PC-3 (cell line): ENCODE results near the gene IGFBP2. TPM values are rescaled to one million over a fixed set of nuclear protein-coding genes. Genes with fewer than 3 reads are reported as not detected.

Experiments used
- ATAC-seq: fragments of 200-7000 bp; cut with Tn5 transposase; 2 replicates; pipeline ENCODE4 v1.9.1; 2020; ENCODE audit warnings: mild to moderate bottlenecking, moderate library complexity
- BruUV-seq: library from RNA; stranded (reverse); fragments of 400-500 nt; replicated peaks from 2 replicates; lab custom pipeline; 2021; lab: Mats Ljungman, UMichigan
- CTCF ChIA-PET: fragments of 300-600 bp; sonication (Branson Sonifier 250); formaldehyde crosslinking; loops from one replicate; lab custom pipeline; 2022; ENCODE audit warnings: antibody characterized with exemption; lab: Charles Lee
- POLR2A ChIA-PET: fragments of 300-600 bp; sonication (Branson Sonifier 250); formaldehyde crosslinking; loops from one replicate; lab custom pipeline; 2022; ENCODE audit warnings: antibody characterized with exemption; ENCODE audit not compliant: unreplicated experiment; lab: Charles Lee
- DNase-seq: peaks from one replicate; pipeline ENCODE4 v3.0.0-alpha.2; 2015
- H2AFZ ChIP-seq: fragments of 300-600 bp; sonication (generic); 2 replicates; pipeline ENCODE4 v1.6.0; 2016; ENCODE audit warnings: antibody characterized with exemption, low read length
- H3F3A ChIP-seq: fragments of 300-600 bp; sonication (generic); one replicate; pipeline ENCODE4 v1.6.0; 2017; ENCODE audit warnings: antibody characterized with exemption, low read length, control low read depth, mild to moderate bottlenecking; ENCODE audit not compliant: unreplicated experiment
- H3K27ac ChIP-seq: fragments of 300-600 bp; sonication (generic); 2 replicates; pipeline ENCODE4 v1.5.1; 2016; ENCODE audit warnings: mild to moderate bottlenecking, low read length
- H3K27me3 ChIP-seq: fragments of 300-600 bp; sonication (generic); 2 replicates; pipeline ENCODE4 v1.6.1; 2016; ENCODE audit warnings: low read length, mixed read lengths
- H3K36me3 ChIP-seq: fragments of 300-600 bp; sonication (generic); 2 replicates; pipeline ENCODE4 v1.6.1; 2016; ENCODE audit warnings: low read depth, mixed run types, low read length, mixed read lengths
- H3K4me1 ChIP-seq: fragments of 300-600 bp; sonication (generic); 2 replicates; pipeline ENCODE4 v1.5.1; 2016; ENCODE audit warnings: low read length; ENCODE audit not compliant: insufficient read depth
- H3K4me2 ChIP-seq: fragments of 300-600 bp; sonication (generic); 2 replicates; pipeline ENCODE4 v1.6.0; 2016; ENCODE audit warnings: low read length
- H3K4me3 ChIP-seq: fragments of 300-600 bp; sonication (generic); 2 replicates; pipeline ENCODE4 v1.5.1; 2016; ENCODE audit warnings: mild to moderate bottlenecking, low read length, mixed read lengths
- H3K79me2 ChIP-seq: fragments of 300-600 bp; sonication (generic); 2 replicates; pipeline ENCODE4 v1.6.1; 2017; ENCODE audit warnings: low read length, mixed read lengths
- H3K9ac ChIP-seq: fragments of 300-600 bp; sonication (generic); 2 replicates; pipeline ENCODE4 v1.6.0; 2016; ENCODE audit warnings: mild to moderate bottlenecking, low read length
- H3K9me2 ChIP-seq: fragments of 300-600 bp; sonication (generic); replicated peaks from 2 replicates; pipeline ENCODE4 v1.6.1; 2016; ENCODE audit warnings: mixed run types, low read length, mixed read lengths
- H3K9me3 ChIP-seq: fragments of 300-600 bp; sonication (generic); 2 replicates; pipeline ENCODE4 v1.6.1; 2016; ENCODE audit warnings: low read length, mixed read lengths
- H4K20me1 ChIP-seq: fragments of 300-600 bp; sonication (generic); 2 replicates; pipeline ENCODE4 v1.6.1; 2016; ENCODE audit warnings: low read length, mixed read lengths
- EZH2 ChIP-seq: fragments of 300-600 bp; sonication (generic); IDR thresholded peaks from one replicate; pipeline ENCODE4 v1.6.1; 2017; ENCODE audit warnings: antibody characterized with exemption, mild to moderate bottlenecking, low read length; ENCODE audit not compliant: unreplicated experiment
- EZH2phosphoT487 ChIP-seq: fragments of 300-600 bp; sonication (generic); IDR thresholded peaks from 2 replicates; pipeline ENCODE4 v1.6.1; 2018; ENCODE audit warnings: mild to moderate bottlenecking, antibody characterized with exemption, low read length, borderline replicate concordance
- intact Hi-C: fragments of 100-400 bp; cut with micrococcal nuclease; formaldehyde crosslinking; loops from 2 replicates; pipeline ENCODE4 v1.9.0; 2023
- total RNA-seq: library from RNA; depleted of rRNA; stranded (reverse); fragments of >200 nt; gene quantifications from 2 replicates; pipeline ENCODE4 v1.2.3, GENCODE V29; 2014
- TF ChIP-seq, protein P1 (sequence below): fragments of 300-600 bp; sonication (generic); conservative IDR thresholded peaks from 2 replicates; pipeline ENCODE4 v1.5.1; 2017; ENCODE audit warnings: antibody characterized with exemption, low read depth, mild to moderate bottlenecking, low read length

Gene IGFBP2
- total RNA-seq, 1 experiment from 2014 or later: 174 TPM

DNA sequence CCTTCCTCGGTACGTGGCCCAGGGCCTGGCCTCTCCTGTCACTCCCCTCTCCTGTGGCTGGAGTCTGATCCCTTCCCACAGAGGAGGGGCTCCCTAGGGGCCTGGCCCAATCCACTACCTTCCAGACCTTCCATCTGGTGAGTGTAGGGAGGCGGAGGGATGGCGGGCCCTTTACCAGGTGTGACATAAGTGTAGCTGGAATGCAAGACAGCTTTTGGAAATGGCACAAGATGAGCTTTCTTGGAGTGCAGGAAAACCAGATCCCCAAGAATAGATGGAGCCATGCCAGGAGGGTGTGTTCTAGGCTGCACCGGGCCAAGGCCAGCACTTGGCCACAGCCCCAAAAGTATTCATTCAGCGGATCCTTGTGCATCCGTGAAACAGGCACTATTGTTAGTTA is 32.0 kb downstream of the IGFBP2 start:
- Histone ChIP-seq H3K9me3 (no peaks in the 10 kb centered on the region), H3K9me2 (no peaks in the 10 kb centered on the region), H3K4me2 (peak overlapping the region; percentile 37), H3K9ac (no peak overlapping the region), H3K79me2 (no peaks in the 10 kb centered on the region), H3K27ac (peak overlapping the region; percentile 39), H2AFZ (peak overlapping the region; percentile 33; the same call in 1 of the 2 replicates), H3F3A (no peaks in the 10 kb centered on the region), H3K4me1 (peaks cover 17% of the 10 kb centered on the region), H3K27me3 (no peaks in the 10 kb centered on the region), H4K20me1 (no peaks in the 10 kb centered on the region), H3K36me3 (no peaks in the 10 kb centered on the region), H3K4me3 (no peak overlapping the region)
- 0 out of 2 replicates have a peak, but pooled peaks have one; percentile 14 for ATAC-seq
- TF ChIP-seq, protein P1, sequence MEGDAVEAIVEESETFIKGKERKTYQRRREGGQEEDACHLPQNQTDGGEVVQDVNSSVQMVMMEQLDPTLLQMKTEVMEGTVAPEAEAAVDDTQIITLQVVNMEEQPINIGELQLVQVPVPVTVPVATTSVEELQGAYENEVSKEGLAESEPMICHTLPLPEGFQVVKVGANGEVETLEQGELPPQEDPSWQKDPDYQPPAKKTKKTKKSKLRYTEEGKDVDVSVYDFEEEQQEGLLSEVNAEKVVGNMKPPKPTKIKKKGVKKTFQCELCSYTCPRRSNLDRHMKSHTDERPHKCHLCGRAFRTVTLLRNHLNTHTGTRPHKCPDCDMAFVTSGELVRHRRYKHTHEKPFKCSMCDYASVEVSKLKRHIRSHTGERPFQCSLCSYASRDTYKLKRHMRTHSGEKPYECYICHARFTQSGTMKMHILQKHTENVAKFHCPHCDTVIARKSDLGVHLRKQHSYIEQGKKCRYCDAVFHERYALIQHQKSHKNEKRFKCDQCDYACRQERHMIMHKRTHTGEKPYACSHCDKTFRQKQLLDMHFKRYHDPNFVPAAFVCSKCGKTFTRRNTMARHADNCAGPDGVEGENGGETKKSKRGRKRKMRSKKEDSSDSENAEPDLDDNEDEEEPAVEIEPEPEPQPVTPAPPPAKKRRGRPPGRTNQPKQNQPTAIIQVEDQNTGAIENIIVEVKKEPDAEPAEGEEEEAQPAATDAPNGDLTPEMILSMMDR: no peak
- TF ChIP-seq EZH2 (no peak), EZH2phosphoT487 (no peak)
- ChIA-PET POLR2A (no interaction called here), CTCF (interaction anchor here (0.6 to 3.3 kb wide), 2 partner anchors 67 to 146 kb away, joined by 3 to 17 read pairs; no protein-coding TSS in a partner anchor)
- peak; percentile 82 for DNase-seq
- no TSS peak for BruUV-seq
- intact Hi-C loops: loop anchor here (5.0 kb wide), 1 partner anchor 253 kb away; the partner anchor contains the start of gene SMARCAL1

- H3F3A ChIP-seq: no peaks in the 10 kb centered on the region
- peak overlapping the region; percentile 33; the same call in 1 of the 2 replicates for H2AFZ ChIP-seq
- H4K20me1 ChIP-seq: no peaks in the 10 kb centered on the region
- no peaks in the 10 kb centered on the region for H3K27me3 ChIP-seq
- CTCF ChIA-PET: interaction anchor here (3.3 kb wide), 1 partner anchor 146 kb away, joined by 17 read pairs; no protein-coding TSS in a partner anchor
- peaks cover 17% of the 10 kb centered on the region for H3K4me1 ChIP-seq
- no peaks in the 10 kb centered on the region for H3K79me2 ChIP-seq
- no peak overlapping the region for H3K4me3 ChIP-seq
- peak overlapping the region; percentile 37 for H3K4me2 ChIP-seq
- H3K36me3 ChIP-seq: no peaks in the 10 kb centered on the region
- intact Hi-C loops: loop anchor here (1.0 to 5.0 kb wide), 2 partner anchors 146 to 253 kb away; partner anchors contain the start of gene SMARCAL1
- H3K9ac ChIP-seq: no peak overlapping the region
- BruUV-seq: no TSS peak
- H3K9me3 ChIP-seq: no peaks in the 10 kb centered on the region
- peak overlapping the region; percentile 39; the same call in 1 of the 2 replicates for H3K27ac ChIP-seq
- ATAC-seq (0 out of 2 replicates have a peak, but pooled peaks have one; percentile 8), DNase-seq (peak; percentile 34)
- TF ChIP-seq, protein P1: no peak
- TF ChIP-seq EZH2 (no peak), EZH2phosphoT487 (no peak)
- POLR2A ChIA-PET: no interaction called here
- H3K9me2 ChIP-seq: no peaks in the 10 kb centered on the region
Measured at GRCh38 chr2:216665717-216666116, 32.5 kb downstream of the IGFBP2 start.
